ENCODE measurements around the gene IFNGR1.

The IFNGR1 gene

DNA sequence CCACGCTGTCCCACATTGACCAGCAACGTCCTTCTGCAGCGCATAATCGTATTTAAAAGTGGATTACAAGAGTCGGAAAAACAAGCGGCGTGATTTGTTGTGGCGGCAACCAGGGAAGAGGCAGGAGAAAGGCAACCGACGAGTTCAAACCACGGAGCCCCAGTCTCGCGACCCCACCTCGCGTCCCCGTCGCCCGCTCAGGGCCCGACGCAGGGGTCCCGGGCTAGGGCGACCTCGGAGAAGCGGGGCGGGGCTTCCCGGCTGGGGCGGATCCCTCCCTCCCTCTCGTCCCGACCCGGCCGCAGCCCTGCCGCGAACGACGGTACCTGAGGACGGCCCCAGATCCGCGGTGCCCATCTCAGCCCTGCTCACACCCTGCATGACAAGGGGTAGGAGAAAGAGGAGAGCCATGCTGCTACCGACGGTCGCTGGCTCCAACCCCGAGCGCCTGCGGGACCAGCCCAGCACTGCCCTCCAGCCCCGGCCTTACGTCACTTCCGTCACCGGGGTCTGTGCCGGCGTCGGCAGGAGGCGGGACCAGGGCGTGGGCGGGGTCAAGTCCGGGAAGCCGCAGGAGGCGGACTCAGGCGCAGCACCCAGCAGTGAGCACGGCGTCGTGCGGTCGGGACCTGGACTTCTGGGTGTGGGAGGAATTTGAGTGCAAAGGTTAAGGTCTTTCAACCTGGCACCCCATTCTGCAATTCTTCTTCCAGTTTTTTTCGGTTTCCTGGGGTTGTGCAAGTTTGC lies at the start of gene IFNGR1:
Gene IFNGR1 (minus strand): TSS at position 469 of the 747 bp plus-strand sequence. CDS start 58 bp downstream, at position 411.
- H3K9me3 ChIP-seq (ENCODE audit: insufficient read depth, low read depth, low read length) = no peaks in the 10 kb centered on the region
- peak within 1 kb of the TSS; percentile 93 for H3K4me3 ChIP-seq (ENCODE audit: low read length)
- peak within 1 kb of the TSS; percentile 89 for H3K9ac ChIP-seq (ENCODE audit: low read depth, low read length)
- peak within 1 kb of the TSS; percentile 29 for H3K27ac ChIP-seq (ENCODE audit: low read length)
- no peaks in the 10 kb centered on the region for H3K36me3 ChIP-seq (ENCODE audit: insufficient read depth, low read depth, low read length)
- peaks cover 9% of the 10 kb centered on the region; the same call in 1 of the 2 replicates for H3K4me1 ChIP-seq (ENCODE audit: insufficient read depth, low read length)
- no peaks in the 10 kb centered on the region for H3K27me3 ChIP-seq (ENCODE audit: insufficient read depth, low read length)

DNA sequence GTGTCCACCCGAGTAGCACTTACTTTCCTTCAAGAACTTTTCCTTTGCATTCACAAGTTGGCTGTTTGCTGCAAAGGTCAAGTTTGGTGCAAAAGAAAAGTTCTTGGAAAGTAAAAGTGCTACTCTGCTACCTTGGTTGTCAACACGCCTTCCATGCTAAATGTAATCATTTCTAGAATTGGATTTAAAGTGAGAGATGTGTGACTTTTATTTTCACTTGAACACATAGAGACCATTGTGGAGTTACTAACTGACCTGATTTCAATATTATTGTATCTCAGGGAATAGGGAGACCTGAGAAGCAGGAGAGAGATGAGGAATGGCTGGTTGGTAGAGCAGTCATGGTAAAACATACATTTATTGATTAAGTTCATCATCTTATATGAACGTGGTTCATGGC lies 49.7 kb upstream of the IFNGR1 start:
- Histone ChIP-seq H3K9me3 (ENCODE audit: insufficient read depth, low read depth, low read length) (no peaks in the 10 kb centered on the region), H3K36me3 (ENCODE audit: insufficient read depth, low read depth, low read length) (no peaks in the 10 kb centered on the region), H3K4me1 (ENCODE audit: insufficient read depth, low read length) (no peaks in the 10 kb centered on the region), H3K27me3 (ENCODE audit: insufficient read depth, low read length) (no peaks in the 10 kb centered on the region), H3K27ac (ENCODE audit: low read length) (no peak overlapping the region), H3K9ac (ENCODE audit: low read depth, low read length) (no peak overlapping the region), H3K4me3 (ENCODE audit: low read length) (no peak overlapping the region)

DNA sequence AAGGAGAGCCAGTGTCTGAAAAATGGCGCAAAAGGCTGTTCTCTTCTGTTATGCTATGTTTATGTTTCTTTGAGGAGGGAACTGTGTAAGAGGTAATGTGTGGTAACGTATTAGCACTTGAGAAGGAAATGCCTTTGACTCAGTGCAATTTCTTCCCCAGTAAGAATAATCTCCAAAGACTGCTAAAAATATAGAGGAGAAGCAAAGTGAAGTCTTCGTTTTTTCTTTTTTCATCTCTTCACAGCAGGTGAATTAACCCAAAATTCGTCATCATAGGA lies 47.1 kb upstream of the IFNGR1 start:
- Histone ChIP-seq H3K4me1 (ENCODE audit: insufficient read depth, low read length) (no peaks in the 10 kb centered on the region), H3K4me3 (ENCODE audit: low read length) (no peak overlapping the region), H3K9me3 (ENCODE audit: insufficient read depth, low read depth, low read length) (no peaks in the 10 kb centered on the region), H3K27me3 (ENCODE audit: insufficient read depth, low read length) (no peaks in the 10 kb centered on the region), H3K36me3 (ENCODE audit: insufficient read depth, low read depth, low read length) (no peaks in the 10 kb centered on the region), H3K27ac (ENCODE audit: low read length) (no peak overlapping the region), H3K9ac (ENCODE audit: low read depth, low read length) (no peak overlapping the region)

DNA sequence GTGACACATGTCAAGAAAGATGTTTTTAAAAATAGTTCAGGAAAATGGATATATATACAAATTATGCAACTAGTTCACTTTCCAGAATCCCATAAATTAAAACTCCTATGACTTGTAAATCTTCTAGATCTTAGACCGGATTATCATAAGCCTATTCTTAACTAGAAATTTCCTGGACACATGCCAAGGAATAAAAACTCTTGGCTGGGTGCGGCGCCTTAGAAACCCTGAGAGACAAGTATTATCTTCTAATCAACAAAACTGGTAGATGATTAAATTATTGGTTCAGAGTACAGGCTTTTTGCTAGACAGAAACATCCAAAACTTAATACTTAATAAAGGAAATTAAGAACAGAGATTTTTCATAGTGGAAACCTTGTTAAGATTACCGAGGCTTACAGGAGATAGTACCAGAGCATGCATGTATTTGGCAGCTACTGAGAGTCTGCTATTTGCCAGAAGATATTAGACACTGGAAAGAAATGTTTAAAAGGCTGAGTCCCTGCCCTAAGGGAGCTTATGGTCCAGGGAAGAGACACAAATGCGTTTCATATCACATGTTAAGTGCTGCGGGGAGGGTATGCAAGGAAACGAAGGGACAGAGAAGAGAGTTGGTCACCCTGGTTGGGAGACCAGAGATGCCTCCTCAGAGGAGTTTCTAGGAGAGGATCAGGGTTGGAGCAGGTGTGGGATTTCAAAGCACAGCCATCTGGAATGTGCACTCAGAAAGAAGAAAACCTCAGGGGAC lies 46.5 kb upstream of the IFNGR1 start:
- no peaks in the 10 kb centered on the region for H3K27me3 ChIP-seq (ENCODE audit: insufficient read depth, low read length)
- no peak overlapping the region for H3K4me3 ChIP-seq (ENCODE audit: low read length)
- H3K9ac ChIP-seq (ENCODE audit: low read depth, low read length) = no peak overlapping the region
- no peak overlapping the region for H3K27ac ChIP-seq (ENCODE audit: low read length)
- H3K4me1 ChIP-seq (ENCODE audit: insufficient read depth, low read length) = no peaks in the 10 kb centered on the region
- H3K9me3 ChIP-seq (ENCODE audit: insufficient read depth, low read depth, low read length) = no peaks in the 10 kb centered on the region
- no peaks in the 10 kb centered on the region for H3K36me3 ChIP-seq (ENCODE audit: insufficient read depth, low read depth, low read length)

DNA sequence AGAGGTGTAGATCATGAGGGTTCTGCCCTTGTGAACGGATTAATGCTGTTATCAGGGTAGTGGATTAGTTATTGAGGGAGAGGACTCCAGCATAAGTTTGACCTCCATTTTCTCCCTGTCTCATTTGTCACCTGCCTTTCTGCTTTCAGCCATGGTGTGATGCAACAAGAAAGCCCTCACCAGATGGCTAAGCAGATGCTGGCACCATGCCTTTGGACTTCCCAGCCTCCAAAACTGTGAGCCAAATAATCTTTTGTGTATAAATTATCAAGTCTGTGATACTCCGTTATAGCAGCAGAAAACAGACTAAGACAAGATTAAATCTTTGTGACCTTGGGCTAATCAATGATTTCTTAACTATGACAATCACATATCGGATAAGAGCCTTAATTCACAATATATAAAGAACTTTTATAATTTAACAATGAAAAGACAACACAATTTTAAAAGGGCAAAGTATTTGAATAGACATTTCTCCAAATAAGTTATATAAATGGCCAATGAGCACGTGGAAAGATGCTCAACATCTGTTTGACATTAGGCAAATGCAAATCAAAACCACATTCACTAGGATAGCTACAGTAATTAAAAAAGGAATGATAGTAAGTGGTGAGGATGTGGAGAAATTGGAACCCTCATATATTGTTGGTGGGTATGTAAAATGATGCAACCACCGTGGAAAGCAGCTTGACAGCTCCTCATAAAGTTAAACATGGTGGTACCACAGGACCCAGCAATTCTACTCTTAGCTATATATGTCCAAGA lies 45.3 kb upstream of the IFNGR1 start:
- H3K9ac ChIP-seq (ENCODE audit: low read depth, low read length) = no peak overlapping the region
- no peaks in the 10 kb centered on the region for H3K27me3 ChIP-seq (ENCODE audit: insufficient read depth, low read length)
- no peak overlapping the region for H3K4me3 ChIP-seq (ENCODE audit: low read length)
- H3K9me3 ChIP-seq (ENCODE audit: insufficient read depth, low read depth, low read length) = no peaks in the 10 kb centered on the region
- H3K4me1 ChIP-seq (ENCODE audit: insufficient read depth, low read length) = no peaks in the 10 kb centered on the region
- no peak overlapping the region for H3K27ac ChIP-seq (ENCODE audit: low read length)
- H3K36me3 ChIP-seq (ENCODE audit: insufficient read depth, low read depth, low read length) = no peaks in the 10 kb centered on the region

DNA sequence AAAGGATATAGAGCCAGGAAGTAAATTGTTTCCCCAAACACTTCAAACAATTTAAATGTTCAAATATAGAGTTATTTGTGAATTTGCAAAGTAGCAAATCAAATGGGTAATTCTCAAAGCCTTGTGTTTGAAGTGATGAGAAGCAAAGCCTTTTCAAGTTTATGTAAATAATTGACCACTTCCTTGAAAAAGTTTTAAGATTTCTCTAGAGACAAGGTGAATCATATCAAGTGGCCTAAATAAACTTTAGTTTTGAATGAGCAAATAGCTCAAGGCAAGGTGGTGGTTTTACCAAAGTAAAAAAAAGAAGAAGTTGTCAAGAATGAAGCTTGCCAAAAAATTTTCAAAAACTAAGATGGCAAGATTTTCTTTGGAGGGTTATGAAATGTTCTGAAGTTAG lies 42.6 kb upstream of the IFNGR1 start:
- no peak overlapping the region for H3K9ac ChIP-seq (ENCODE audit: low read depth, low read length)
- no peak overlapping the region for H3K4me3 ChIP-seq (ENCODE audit: low read length)
- H3K27me3 ChIP-seq (ENCODE audit: insufficient read depth, low read length) = no peaks in the 10 kb centered on the region
- H3K4me1 ChIP-seq (ENCODE audit: insufficient read depth, low read length) = no peaks in the 10 kb centered on the region
- H3K9me3 ChIP-seq (ENCODE audit: insufficient read depth, low read depth, low read length) = no peaks in the 10 kb centered on the region
- no peak overlapping the region for H3K27ac ChIP-seq (ENCODE audit: low read length)
- no peaks in the 10 kb centered on the region for H3K36me3 ChIP-seq (ENCODE audit: insufficient read depth, low read depth, low read length)

DNA sequence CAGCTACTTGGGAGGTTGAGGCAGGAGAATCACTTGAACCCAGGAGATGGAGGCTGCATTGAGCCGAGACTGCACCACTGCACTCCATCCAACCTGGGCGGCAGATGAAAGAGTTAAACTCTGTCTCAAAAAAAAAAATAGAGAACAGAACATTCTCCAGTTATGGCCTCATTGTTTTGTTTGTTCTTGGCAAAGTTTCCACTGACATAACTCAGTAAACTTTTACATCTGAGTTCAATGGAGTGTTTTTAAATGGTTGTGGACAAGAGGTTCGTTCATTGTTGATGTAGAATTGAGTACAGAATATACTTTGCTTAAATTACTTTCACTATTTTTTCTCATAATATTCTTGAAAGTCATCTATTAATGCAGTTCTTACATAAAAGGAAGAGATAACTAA lies 42.2 kb upstream of the IFNGR1 start:
- H3K36me3 ChIP-seq (ENCODE audit: insufficient read depth, low read depth, low read length) = no peaks in the 10 kb centered on the region
- H3K4me1 ChIP-seq (ENCODE audit: insufficient read depth, low read length) = no peaks in the 10 kb centered on the region
- peaks cover 1% of the 10 kb centered on the region; the same call in 1 of the 2 replicates for H3K9me3 ChIP-seq (ENCODE audit: insufficient read depth, low read depth, low read length)
- no peak overlapping the region for H3K4me3 ChIP-seq (ENCODE audit: low read length)
- no peaks in the 10 kb centered on the region for H3K27me3 ChIP-seq (ENCODE audit: insufficient read depth, low read length)
- H3K27ac ChIP-seq (ENCODE audit: low read length) = no peak overlapping the region
- no peak overlapping the region for H3K9ac ChIP-seq (ENCODE audit: low read depth, low read length)

DNA sequence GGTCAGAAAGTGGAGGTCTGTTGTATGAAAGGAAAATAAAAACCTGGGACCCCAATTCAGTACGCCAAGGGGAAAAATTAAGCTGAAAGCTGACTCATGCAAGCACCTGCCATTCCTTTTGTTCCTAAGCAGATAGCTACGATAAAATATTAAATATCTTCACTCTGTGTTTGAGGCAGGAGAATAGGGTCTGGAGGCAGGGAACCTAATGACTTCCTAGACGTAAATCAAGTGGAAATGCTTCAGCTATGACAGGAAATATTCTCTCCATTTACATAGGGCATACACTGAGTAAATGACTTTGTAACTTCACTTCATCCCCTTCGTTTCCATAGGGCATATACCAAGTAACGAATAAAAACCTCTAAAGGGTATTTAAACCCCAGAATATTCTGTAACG lies 41.0 kb upstream of the IFNGR1 start:
- Histone ChIP-seq H3K9ac (ENCODE audit: low read depth, low read length) (no peak overlapping the region), H3K9me3 (ENCODE audit: insufficient read depth, low read depth, low read length) (peaks cover 8% of the 10 kb centered on the region), H3K4me3 (ENCODE audit: low read length) (no peak overlapping the region), H3K27me3 (ENCODE audit: insufficient read depth, low read length) (no peaks in the 10 kb centered on the region), H3K36me3 (ENCODE audit: insufficient read depth, low read depth, low read length) (no peaks in the 10 kb centered on the region), H3K27ac (ENCODE audit: low read length) (no peak overlapping the region), H3K4me1 (ENCODE audit: insufficient read depth, low read length) (no peaks in the 10 kb centered on the region)

DNA sequence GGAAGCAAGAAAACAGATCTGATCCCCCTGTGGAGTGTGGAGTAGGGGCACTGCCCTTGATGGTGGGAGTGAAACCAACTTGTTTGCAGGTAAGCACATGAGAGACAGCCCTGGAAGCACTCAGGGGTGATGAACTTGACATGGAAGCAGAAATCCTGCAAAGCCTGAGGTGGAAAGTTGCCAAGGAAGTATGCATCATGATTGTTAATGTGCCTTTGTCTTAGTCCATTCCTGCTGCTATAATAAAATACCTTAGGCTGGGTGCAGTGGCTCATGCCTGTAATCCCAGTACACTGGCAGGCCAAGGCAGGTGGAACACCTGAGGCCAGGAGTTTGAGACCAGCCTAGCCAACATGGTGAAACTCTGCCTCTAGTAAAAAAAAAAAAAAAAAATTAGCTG lies 40.2 kb upstream of the IFNGR1 start:
- no peaks in the 10 kb centered on the region for H3K36me3 ChIP-seq (ENCODE audit: insufficient read depth, low read depth, low read length)
- H3K4me1 ChIP-seq (ENCODE audit: insufficient read depth, low read length) = no peaks in the 10 kb centered on the region
- peaks cover 10% of the 10 kb centered on the region for H3K9me3 ChIP-seq (ENCODE audit: insufficient read depth, low read depth, low read length)
- no peak overlapping the region for H3K9ac ChIP-seq (ENCODE audit: low read depth, low read length)
- no peak overlapping the region for H3K4me3 ChIP-seq (ENCODE audit: low read length)
- no peaks in the 10 kb centered on the region for H3K27me3 ChIP-seq (ENCODE audit: insufficient read depth, low read length)
- no peak overlapping the region for H3K27ac ChIP-seq (ENCODE audit: low read length)

DNA sequence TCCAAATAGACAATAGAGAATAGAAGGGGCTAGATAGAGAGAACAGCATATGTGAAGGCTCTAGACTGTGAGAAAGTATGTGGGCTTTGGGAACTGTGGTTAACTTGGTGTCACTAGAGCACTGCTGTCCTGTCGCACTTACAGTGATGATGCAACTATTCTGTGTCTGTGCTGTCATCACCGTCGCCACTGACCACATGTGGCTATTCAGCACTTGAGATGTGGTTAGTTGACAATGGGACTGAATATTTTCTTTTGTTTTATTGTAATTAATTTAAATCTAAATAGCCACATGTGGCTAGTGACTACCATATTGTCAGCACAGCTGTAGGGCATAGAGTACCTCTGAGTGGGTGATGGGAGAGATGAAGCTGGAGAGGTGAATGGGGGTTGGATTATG lies 39.0 kb upstream of the IFNGR1 start:
- H3K4me1 ChIP-seq (ENCODE audit: insufficient read depth, low read length) = no peaks in the 10 kb centered on the region
- no peaks in the 10 kb centered on the region for H3K36me3 ChIP-seq (ENCODE audit: insufficient read depth, low read depth, low read length)
- H3K27me3 ChIP-seq (ENCODE audit: insufficient read depth, low read length) = no peaks in the 10 kb centered on the region
- H3K9me3 ChIP-seq (ENCODE audit: insufficient read depth, low read depth, low read length) = peaks cover 10% of the 10 kb centered on the region
- H3K9ac ChIP-seq (ENCODE audit: low read depth, low read length) = no peak overlapping the region
- H3K4me3 ChIP-seq (ENCODE audit: low read length) = no peak overlapping the region
- no peak overlapping the region for H3K27ac ChIP-seq (ENCODE audit: low read length)

DNA sequence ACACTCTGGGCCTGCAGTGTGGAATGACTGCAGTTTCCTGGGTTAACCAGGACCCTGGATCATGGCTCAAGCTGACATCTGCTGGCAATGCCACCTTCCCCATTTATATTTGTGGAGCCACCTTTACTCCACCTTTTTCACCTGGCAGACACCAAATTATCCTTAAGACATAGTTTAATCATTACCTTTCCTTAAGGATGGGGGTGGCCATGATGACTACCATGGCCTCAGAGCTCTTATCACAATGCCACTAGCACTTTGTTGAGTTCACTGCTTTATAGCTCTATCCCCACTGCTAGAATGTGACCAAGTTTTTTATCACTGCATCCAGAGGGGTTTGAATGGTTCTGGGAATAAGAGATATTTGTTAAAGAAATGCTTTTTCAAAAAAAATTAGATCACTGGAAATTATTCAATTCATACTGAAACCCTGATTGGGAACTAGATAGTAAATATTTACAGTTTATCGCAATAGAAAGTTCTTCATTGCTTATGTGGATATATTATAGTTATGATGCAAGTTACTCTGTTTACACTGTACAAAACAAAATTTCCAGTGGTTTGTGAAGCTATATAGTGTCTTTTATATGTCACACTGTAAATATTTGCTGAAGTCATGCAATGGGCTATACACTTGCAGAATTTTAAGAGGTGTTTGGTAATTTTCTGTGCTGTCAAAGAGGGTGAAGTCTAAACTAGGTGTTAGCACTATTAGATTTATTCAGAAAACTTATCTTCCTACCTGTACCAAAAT lies 37.3 kb upstream of the IFNGR1 start:
- H3K9ac ChIP-seq (ENCODE audit: low read depth, low read length) = no peak overlapping the region
- H3K27me3 ChIP-seq (ENCODE audit: insufficient read depth, low read length) = no peaks in the 10 kb centered on the region
- no peaks in the 10 kb centered on the region for H3K36me3 ChIP-seq (ENCODE audit: insufficient read depth, low read depth, low read length)
- H3K9me3 ChIP-seq (ENCODE audit: insufficient read depth, low read depth, low read length) = peaks cover 10% of the 10 kb centered on the region
- H3K4me1 ChIP-seq (ENCODE audit: insufficient read depth, low read length) = no peaks in the 10 kb centered on the region
- no peak overlapping the region for H3K27ac ChIP-seq (ENCODE audit: low read length)
- H3K4me3 ChIP-seq (ENCODE audit: low read length) = no peak overlapping the region

Measured in iPS-20b (cell line).